Stimulated activated CD8-positive, alpha-beta memory T cell treated with anti-CD3 and anti-CD28 coated beads, Interleukin-4, amount 100 ng/mL, for 1 hour (primary cell): Measurements from ENCODE around the gene MRPL58.
"Not testable (repeated sequence)": the region's sequence is repeated elsewhere in the genome, so short reads cannot be mapped to it uniquely, and the experiment has no call there.

Source experiments
- DNase-seq, 2 donors: peaks; one replicate each; pipeline ENCODE4 v3.0.0-alpha.2; 2020; ENCODE audit warnings: low read depth in 2 of 2, low spot score in 1 of 2

The MRPL58 gene

DNA sequence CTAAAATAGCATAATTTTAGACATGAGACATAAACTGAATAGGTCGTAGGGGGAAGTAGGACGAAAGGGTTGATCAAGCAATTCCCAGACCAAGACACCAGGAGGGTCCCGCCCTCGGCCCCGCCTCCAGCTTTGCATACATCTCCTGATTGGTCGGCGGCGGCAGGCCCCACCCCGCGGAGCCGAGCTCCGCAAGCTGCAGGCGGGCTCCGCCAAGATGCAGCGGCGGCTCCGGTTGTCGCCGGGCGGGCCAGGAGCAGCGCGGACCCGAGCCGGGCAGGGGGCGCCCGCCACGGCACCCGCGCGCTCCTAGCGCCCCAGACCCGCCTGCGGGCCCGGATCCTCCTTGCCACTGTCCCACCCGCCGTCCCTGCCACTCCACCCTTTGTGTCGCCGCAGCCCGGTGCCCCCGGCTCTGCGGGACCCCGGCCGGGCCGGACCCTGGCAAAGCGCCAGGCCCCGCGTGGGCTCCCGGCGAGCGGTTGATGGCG, 25.0 kb upstream of the MRPL58 start, which contains the start of gene CDR2L:
TSS of gene CDR2L (plus strand) at position 215 of the 491 bp plus-strand sequence. CDS start 412 bp downstream, outside the sequence.
- DNase-seq: peak; percentile 84

DNA sequence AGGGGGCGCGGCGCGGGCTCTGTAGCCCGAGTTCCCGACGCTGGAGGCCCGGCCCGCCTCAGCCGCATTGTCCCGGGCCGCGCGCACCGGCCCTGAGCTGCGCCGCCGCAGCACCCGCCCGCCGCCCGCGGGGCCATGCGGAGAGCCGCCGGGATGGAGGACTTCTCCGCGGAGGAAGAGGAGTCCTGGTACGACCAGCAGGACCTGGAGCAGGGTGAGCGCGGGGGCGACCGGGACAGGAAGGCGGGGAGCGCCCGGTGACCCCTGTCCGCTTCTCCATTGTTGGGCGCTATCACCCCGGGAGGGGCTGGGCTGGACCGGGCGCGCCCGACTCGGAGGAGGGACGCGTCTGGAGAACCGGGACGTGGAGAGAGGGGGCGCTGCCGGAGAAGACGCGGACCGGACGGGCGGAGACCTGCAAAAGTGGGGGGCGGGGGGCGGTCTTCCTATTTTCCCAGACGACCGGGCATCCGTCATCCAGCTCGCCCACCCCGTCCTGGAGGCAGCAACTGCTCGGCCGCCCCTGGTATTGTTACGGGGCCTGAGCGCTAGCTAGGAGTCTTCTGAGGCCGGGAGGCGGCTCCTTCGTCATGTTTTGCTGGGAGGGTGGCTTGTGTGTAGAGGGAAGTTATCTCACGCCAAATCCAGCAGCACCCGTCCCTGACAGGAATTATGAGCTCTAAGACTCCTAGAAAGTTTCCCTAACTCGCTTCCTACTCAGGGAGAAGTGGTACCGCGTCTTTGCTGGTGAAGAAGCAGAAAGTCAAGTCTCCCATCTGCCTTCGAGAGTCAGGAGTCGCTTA, 24.4 kb upstream of the MRPL58 start:
- DNase-seq: no peak

DNA sequence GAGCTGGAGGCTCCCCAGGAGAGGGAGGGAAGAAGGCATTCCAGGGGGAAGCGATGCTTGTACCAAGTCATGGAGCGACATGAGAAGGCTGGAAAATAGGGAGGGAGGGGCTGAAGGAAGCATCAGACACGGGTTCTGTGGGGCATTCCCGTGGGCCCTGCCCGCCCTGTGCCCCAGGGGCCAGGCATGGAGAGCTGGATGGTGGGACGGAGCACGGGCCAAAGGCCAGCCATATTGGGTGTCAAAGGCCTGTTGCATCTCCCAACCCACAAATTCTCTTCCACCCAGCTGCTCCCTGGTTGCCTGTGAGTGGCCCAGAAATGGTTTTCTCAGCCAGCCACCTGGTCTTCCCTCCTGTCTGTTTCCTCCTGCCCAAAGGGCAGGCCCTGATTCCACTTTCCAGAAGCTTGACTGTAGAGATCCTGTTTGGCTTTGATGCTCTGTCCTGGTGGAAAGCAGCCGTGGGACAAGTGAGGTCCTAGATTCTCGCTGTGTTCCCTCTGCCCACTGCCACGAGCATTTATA, 21.8 kb upstream of the MRPL58 start:
- DNase-seq: no peak

DNA sequence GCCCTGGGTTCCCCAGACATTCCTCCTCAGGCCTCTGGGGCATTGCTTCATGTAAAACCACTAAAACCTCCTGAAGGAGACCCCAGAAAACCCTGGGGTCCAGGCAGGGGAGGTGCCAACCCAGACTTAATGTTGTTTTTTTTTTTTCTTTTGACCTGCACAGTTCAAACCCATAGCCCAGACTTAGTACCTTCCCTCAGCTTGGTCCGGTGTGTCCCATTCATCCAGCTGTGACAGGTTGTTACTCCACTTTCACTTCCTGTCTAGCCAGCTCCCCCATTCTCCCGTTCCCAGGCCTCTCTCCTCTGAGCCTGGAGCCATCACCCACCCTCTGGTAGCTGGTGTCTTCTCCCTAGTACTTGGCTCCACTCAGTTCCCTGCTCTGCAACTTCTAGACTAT, 20.2 kb upstream of the MRPL58 start:
- no peak for DNase-seq

DNA sequence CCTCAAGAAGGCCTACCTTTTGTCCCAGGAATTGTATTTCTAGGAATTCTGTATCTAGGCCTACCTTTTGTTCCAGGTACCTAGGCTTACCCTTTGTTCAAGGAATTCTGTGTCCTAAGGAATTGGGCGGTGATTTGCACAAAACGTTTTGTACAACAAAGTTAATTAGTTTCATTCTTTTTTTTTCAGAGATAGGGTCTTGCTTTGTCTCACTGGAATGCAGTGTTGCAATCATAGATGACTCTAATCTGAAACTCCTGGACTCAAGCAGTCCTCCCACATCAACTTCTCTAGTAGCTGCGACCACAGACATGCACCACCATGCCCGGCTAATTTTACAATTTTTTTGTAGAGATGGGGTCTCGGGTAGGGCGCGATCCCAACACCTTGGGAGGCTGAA, 18.0 kb upstream of the MRPL58 start:
- no peak for DNase-seq

DNA sequence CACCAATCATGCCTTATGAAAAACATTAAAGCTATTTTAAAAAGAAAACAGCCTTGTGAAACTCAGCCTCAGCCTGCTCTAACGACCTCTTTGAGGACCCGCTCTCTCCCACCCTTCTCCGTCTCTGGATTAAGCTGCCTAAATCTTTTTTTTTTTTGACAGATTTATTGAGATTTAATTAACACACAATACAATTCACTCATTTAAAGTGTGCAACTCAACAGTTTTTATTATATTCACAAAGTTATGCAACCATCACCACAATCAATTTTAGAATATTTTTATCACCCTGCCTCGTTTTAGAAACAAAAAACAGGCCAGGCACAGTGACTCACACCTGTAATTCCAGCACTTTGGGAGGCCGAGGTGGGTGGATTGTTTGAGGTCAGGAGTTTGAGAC, 16.6 kb upstream of the MRPL58 start:
- DNase-seq: no peak

DNA sequence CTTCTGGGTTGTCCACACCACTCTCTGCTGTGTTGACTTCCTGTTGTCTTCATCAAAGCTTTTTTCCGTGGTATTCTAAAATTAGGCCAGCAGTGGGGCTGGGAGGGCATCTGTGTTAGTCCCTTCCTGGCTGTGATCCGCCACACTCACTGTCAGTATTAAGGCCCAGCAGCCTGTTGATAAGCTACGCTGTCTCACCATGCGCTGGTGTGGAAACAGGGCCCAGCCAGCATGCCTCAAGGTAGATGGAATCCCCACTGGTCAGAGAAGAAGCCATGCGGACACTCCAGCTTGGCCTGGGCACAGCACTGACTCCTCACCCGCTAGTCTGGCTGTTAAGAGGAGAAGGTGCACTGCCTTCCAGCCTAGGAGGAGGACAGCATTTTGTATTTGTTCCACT, 13.7 kb upstream of the MRPL58 start:
- DNase-seq: no peak

DNA sequence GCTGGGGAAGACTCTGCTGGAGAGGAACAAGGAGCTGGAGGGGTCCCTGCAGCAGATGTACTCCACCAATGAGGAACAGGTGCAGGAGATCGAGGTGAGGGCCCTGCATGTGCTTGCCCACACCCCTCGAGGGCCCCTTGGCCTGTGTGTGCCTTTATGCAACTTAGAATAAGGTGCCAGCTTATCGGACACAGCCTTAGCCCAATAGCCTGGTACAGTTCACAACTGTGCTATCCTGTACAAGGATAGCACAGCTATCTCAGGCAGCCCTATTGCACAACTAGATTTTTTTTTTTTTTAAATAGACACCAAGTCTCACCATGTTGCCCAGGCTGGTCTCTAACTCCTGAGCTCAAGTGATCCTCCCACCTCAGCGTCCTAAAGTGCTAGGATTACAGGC, 12.9 kb upstream of the MRPL58 start:
- DNase-seq: no peak

DNA sequence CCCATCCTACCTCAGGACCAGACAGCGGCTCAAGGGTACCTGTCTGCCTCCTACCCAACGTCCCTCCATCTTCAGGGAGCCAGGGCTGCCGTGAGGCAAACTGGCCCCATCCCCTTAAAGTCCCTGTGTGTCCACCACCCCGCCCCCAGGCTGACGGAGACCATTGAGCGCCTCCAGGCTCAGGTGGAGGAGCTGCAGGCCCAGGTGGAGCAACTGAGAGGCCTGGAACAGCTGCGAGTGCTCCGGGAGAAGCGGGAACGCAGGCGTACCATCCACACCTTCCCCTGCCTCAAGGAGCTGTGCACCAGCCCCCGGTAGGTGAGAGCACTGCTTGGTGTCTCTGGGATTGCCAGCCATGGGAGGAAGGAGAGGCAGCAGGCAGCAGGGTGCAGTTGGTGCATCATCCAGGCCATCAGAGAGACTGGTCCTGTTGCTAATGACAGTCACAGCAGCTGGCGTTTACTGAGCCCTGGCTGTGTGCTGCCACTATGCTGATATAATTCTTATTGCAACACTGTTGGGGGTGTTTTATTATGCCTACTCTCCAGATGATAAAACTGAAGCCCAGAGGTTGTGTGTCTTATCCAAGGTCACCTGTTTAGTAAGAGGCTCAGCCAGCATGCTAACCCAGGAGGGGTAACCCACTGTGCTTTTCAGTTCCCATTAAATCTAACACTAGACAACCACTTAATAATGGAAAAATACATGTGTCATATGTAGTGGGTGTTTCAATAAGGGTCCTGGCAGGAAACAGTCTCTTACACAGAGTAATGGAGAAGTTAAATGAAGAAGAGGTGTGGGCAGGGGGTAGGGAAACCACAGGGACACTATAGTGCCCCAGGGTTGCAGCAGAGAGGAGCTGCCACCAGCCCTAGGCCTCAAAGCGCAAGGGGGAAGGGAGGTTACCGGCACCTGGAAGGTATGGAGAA, 10.3 kb upstream of the MRPL58 start:
- DNase-seq: no peak

DNA sequence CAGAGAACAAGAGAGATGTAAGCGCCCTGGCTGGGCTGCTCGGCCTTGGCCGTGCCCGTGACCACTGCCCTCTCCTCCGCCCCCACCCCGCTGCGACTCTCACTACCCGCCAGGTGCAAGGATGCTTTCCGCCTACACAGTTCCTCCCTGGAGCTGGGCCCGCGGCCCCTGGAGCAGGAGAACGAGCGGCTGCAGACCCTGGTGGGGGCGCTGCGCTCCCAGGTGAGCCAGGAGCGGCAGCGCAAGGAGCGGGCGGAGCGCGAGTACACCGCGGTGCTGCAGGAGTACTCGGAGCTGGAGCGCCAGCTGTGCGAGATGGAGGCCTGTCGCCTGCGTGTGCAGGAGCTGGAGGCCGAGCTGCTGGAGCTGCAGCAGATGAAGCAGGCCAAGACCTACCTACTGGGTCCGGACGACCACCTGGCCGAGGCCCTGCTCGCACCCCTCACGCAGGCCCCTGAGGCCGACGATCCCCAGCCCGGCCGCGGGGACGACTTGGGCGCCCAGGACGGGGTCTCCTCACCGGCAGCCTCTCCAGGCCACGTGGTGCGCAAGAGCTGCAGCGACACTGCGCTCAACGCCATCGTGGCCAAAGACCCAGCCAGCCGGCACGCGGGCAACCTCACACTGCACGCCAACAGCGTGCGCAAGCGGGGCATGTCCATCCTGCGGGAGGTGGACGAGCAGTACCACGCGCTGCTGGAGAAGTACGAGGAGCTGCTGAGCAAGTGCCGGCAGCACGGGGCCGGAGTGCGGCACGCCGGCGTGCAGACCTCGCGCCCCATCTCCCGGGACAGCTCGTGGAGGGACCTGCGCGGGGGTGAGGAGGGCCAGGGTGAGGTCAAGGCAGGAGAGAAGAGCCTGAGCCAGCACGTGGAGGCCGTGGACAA, 9.2 kb upstream of the MRPL58 start:
- DNase-seq: no peak

DNA sequence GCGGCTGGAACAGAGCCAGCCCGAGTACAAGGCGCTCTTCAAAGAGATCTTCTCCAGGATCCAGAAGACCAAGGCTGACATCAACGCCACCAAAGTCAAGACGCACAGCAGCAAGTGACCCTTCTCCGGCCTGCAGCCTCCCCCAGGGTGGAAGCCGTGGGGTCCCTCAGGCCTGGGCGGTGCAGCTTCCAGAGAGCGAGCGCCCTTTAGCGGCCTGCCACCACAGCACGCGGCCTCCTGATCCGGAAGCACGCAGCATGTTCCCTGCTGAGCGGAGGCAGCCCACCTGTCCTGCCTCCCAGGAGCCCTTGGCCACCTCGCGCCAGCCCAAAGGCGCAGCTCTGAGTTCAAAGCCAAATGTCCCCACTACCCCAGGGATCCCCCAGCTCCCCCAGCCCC, 8.5 kb upstream of the MRPL58 start:
- no peak for DNase-seq

DNA sequence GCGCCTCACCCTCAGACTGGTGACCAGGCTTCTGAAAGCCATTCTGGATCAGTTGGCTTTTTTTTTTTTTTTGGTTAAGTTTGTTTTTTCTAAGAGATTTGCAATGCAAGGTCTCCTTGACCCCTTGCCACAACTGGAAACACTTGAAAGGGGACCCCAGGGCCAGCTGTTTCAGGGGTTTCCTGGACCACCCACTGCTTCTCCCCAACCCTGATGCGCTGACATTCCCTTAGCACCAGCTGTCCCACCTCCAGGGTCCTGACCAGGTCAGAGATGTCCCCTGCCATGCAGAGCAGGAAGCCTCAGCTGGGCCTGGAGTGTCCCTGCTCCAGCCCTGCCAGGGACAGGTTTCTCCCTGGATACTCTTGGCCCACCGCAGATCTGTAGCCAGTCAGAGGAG, 8.1 kb upstream of the MRPL58 start:
- no peak for DNase-seq

DNA sequence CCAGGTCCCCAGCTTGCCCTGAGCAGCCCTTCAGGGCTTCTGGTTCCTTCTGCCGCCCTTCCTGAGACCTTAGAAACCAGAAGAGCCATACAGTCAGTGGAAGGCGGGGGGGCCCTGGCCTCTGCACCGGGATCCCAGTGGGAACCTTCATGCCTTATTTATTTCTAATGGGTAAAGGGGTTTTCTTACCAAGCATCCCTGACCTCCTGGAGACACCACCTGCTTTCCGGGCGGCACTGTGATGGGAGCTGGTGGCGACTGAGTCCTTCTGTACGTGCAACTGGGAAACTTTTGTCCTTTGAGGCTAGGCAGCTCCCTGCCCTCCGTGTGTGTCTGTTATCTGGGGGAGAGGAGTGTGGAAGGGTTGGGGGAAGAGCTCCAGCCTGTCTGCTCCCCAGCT, 7.2 kb upstream of the MRPL58 start:
- no peak for DNase-seq

DNA sequence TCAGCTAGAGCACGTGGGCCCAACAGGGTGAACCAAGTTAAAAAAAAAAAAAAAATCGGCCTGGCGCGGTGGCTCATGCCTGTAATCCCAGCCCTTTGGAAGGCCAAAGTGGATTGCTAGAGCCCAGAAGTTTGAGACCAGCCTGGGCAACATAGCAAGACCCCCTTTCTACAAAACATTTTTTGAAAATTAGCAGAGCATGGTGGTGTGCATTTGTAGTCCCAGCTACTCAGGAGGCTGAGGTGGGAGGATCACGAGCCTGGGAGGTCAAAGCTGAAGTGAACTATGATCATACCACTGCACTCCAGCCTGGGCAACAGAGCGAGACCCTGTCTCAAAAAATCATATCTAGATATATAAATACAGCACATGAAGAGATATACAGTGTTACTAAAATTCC, 6.4 kb upstream of the MRPL58 start:
- not testable (repeated sequence) for DNase-seq

DNA sequence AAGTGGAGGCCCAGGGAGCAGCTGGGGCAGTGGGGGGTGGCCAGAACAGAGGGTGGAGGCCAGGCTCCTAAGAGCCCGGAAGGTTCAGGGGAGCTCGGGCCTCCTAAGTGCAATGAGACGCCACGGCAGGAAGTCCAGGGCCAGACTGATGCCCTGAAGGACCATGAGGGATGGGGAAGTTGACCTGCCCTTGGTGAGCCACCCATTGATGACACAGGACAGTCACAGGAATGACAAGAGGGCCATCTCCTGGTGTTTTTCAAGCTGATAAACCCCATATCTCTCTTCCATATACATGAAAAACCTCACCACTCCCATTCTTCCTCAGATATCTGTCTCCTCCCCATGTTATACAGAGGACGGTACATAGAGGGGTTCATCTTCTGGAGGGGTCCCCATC, 5.8 kb upstream of the MRPL58 start:
- no peak for DNase-seq

DNA sequence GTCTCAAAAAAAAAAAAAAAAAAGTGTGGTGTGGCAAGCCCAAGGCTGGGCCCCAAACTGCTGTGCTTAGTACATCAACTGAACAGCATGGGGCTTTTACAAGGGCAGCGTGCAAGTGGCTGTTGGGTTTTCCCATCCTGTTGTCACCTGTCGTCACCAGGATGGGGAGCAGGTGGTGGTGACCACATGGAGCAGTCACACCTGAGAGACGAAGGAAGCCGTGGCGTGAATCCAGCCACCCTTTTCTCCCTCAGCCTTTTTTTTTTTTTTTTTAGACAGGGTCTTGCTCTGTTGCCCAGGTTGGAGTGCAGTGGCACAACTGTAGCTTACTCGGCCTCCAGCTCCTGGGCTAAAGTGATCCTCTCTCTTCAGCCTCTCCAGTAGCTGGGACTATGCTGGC, 4.1 kb upstream of the MRPL58 start:
- DNase-seq: no peak

DNA sequence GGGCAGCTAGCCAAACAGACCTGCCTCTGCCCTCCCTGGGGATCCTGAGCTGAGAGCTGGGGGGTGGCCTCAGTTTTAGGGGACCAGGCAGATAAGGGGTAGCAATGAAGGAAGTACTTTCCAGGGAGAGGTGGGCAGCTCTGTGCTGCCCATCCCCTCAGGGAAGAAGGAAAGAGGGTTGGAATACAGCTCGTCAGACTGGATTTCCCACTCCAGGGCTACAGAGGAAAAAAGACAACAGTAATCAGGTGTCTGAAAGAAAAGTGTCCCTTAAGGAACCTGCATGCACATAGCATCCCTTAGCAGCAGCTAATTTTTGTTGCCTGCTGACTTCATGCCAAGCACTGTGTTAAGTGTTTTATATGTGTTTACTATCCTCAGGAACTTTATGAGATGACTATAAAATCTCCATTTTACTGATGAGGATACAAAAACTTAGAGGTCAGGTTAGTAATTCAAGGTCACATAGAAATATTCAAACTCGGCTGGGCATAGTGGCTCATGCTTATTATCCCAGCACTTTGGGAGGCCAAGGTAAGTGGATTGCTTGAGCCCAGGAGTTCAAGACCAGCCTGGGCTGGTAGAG, 3.2 kb upstream of the MRPL58 start:
- DNase-seq: no peak

DNA sequence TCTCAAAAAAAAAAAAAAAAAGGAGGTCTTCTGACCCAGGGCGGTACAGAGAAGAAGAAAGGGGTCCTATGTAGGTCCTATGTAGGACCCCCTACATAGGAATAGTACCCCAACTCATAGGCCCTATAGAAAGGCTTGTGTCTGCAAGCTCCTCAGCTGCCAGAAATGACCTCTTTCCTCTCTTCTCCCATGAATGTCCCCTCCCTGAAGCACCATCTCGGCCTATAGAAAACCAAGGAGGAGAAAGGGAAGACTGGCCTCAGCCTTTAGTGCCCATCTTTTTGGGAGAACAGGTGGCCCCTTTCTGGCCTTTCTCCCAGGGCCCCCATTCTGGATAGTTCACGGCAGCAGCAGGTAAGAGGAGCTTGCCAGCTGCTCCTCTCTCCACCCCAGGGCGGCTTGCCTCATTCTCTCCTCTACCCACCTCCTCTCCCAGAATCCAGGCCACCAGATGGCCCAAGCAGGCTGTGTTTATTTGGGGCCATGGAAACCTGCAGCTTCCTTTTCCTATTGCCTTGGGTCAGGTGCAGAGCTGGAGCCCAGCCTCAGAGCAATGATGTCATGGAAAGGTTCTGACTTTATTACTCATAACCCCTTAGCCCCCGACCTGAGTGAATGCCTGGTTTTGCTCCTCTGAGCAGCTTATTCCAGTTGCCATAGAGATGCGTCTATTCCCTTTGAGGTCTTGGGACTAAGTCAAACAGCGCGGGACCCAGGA, 1.6 kb upstream of the MRPL58 start:
- no peak for DNase-seq

DNA sequence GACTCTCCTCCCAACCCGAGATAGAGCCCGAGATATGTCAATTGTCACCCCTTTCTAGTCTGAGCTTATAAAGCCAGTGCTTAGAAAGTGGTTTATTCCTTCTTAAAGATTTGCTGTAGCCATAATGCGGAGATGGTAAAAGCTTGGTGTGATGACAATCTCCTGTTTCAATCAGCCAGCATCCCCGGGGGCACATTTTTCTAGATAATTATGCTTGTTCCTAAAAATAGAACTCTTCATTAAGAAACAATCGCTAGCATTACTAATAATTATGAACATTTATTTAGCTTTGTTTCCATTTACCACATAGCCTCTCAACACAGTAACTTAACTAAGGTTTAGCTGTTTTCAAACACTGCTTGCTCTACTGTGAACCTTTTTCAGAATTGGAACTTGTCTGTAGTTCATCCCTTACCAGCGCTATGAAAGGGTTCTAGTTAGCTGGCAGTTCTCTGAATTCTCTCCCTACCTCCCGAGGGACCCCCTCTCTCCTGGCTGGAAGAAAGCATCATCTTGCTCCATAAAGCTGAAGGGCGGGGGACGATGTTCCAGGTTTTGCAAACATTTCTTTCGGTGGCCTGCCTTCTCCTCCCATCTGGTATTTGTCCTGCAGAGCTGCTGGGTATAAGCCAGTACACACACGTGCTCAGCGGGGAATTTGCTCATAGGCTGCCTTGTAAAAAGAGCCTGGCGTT, 922 bp upstream of the MRPL58 start:
- DNase-seq: no peak

DNA sequence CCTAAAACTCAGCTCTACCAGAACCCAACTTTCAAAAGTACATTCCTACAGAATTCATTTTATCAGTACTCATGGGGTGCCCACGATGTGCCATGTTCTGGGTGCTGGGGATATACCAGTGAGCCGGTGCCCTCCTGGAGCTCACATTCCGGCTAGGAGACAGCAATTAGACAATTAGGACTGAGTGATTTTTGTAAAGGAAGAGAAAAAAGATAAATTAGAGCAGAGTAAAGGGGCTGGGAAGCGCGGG, 449 bp upstream of the MRPL58 start:
- DNase-seq: no peak
